Panc1 (cell line): Measurements from ENCODE around the gene NFKBIL1.

ENCODE experiments used
- POLR2AphosphoS5 ChIP-seq: IDR thresholded peaks from 2 replicates; pipeline ENCODE4 v1.6.1; 2012; ENCODE audit warnings: mild to moderate bottlenecking, low read depth, low read length, moderate library complexity
- TF ChIP-seq, protein P1 (sequence below): fragments of 450-650 bp; IDR thresholded peaks from 2 replicates; pipeline ENCODE4 v1.5.1; 2017; ENCODE audit warnings: mild to moderate bottlenecking

GRCh38 chr6:31502586-31502985, 44.8 kb upstream of the NFKBIL1 start:
- TF ChIP-seq, protein P1, sequence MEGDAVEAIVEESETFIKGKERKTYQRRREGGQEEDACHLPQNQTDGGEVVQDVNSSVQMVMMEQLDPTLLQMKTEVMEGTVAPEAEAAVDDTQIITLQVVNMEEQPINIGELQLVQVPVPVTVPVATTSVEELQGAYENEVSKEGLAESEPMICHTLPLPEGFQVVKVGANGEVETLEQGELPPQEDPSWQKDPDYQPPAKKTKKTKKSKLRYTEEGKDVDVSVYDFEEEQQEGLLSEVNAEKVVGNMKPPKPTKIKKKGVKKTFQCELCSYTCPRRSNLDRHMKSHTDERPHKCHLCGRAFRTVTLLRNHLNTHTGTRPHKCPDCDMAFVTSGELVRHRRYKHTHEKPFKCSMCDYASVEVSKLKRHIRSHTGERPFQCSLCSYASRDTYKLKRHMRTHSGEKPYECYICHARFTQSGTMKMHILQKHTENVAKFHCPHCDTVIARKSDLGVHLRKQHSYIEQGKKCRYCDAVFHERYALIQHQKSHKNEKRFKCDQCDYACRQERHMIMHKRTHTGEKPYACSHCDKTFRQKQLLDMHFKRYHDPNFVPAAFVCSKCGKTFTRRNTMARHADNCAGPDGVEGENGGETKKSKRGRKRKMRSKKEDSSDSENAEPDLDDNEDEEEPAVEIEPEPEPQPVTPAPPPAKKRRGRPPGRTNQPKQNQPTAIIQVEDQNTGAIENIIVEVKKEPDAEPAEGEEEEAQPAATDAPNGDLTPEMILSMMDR: no peak
- TF ChIP-seq POLR2AphosphoS5: no peak
